Liver (tissue), 9 donors: Measurements from ENCODE around the gene CACNB4. TPM values are rescaled to one million over a fixed set of nuclear protein-coding genes. Genes with fewer than 3 reads are reported as not detected.

Experiments used
- DNase-seq: peaks from one replicate; pipeline ENCODE4 v3.0.0-alpha.2; 2017; ENCODE audit warnings: low spot score
- H3K27ac ChIP-seq, 2 donors: one replicate each; pipeline ENCODE4 v1.7.0; 2013; ENCODE audit warnings: inconsistent platforms in 2 of 2, low read length in 2 of 2, control low read depth in 1 of 2, low read depth in 1 of 2, mild to moderate bottlenecking in 1 of 2
- H3K27me3 ChIP-seq, 4 donors: one replicate each; pipeline versions ENCODE4 v1.6.1 to v1.7.0; 2013; ENCODE audit warnings: low read length in 3 of 4, inconsistent platforms in 1 of 4, mild to moderate bottlenecking in 1 of 4, moderate library complexity in 1 of 4; ENCODE audit not compliant: control insufficient read depth in 4 of 4, insufficient read depth in 4 of 4
- H3K36me3 ChIP-seq, 4 donors: one replicate each; pipeline versions ENCODE4 v1.6.1 to v1.7.0; 2013; ENCODE audit warnings: low read length in 3 of 4, mild to moderate bottlenecking in 3 of 4, low read depth in 1 of 4, moderate library complexity in 1 of 4; ENCODE audit not compliant: control insufficient read depth in 4 of 4, insufficient read depth in 3 of 4
- H3K4me1 ChIP-seq, 4 donors: one replicate each; pipeline versions ENCODE4 v1.6.1 to v1.7.0; 2013; ENCODE audit warnings: low read length in 3 of 4, mild to moderate bottlenecking in 3 of 4, moderate library complexity in 1 of 4; ENCODE audit not compliant: control insufficient read depth in 4 of 4, insufficient read depth in 4 of 4
- H3K4me3 ChIP-seq, 3 donors: one replicate each; pipeline versions ENCODE4 v1.6.1 to v1.7.0; 2013; ENCODE audit warnings: low read length in 3 of 3, control low read depth in 1 of 3, low read depth in 1 of 3, mild to moderate bottlenecking in 1 of 3
- H3K9ac ChIP-seq, 2 donors: one replicate each; pipeline ENCODE4 v1.7.0; 2013; ENCODE audit warnings: low read length in 2 of 2, mild to moderate bottlenecking in 2 of 2, moderate library complexity in 2 of 2, control low read depth in 1 of 2, low read depth in 1 of 2
- H3K9me3 ChIP-seq, 4 donors: one replicate each; pipeline versions ENCODE4 v1.6.1 to v1.7.0; 2013; ENCODE audit warnings: low read length in 3 of 4; ENCODE audit not compliant: control insufficient read depth in 4 of 4
- EGR1 ChIP-seq, 2 donors: IDR thresholded peaks; 2 replicates each; pipeline ENCODE4 v1.6.1; 2016 to 2018; ENCODE audit warnings: antibody characterized with exemption in 2 of 2, low read depth in 2 of 2
- FOXA1 ChIP-seq: IDR thresholded peaks from 2 replicates; pipeline ENCODE4 v1.6.1; 2016; ENCODE audit warnings: antibody characterized with exemption
- FOXA2 ChIP-seq: IDR thresholded peaks from 2 replicates; pipeline ENCODE4 v1.6.1; 2016; ENCODE audit warnings: antibody characterized with exemption
- GABPA ChIP-seq, 2 donors: IDR thresholded peaks in 1 of 2; conservative IDR thresholded peaks in 1 of 2; 2 replicates each; pipeline ENCODE4 v1.6.1; 2016; ENCODE audit warnings: antibody characterized with exemption in 2 of 2, mild to moderate bottlenecking in 1 of 2, moderate library complexity in 1 of 2
- HNF4A ChIP-seq, 2 donors: conservative IDR thresholded peaks; 2 replicates each; pipeline ENCODE4 v1.6.1; 2016; ENCODE audit warnings: antibody characterized with exemption in 2 of 2, mild to moderate bottlenecking in 2 of 2
- HNF4G ChIP-seq: IDR thresholded peaks from 2 replicates; pipeline ENCODE4 v1.6.1; 2016; ENCODE audit warnings: antibody characterized with exemption
- JUND ChIP-seq, 2 donors: IDR thresholded peaks; 2 replicates each; pipeline ENCODE4 v1.6.1; 2016; ENCODE audit warnings: antibody characterized with exemption in 2 of 2
- NR2F2 ChIP-seq: IDR thresholded peaks from 2 replicates; pipeline ENCODE4 v1.6.1; 2016; ENCODE audit warnings: antibody characterized with exemption
- RAD21 ChIP-seq, 2 donors: IDR thresholded peaks; 2 replicates each; pipeline ENCODE4 v1.6.1; 2016; ENCODE audit warnings: antibody characterized with exemption in 2 of 2, mild to moderate bottlenecking in 2 of 2
- RXRA ChIP-seq, 2 donors: IDR thresholded peaks; 2 replicates each; pipeline ENCODE4 v1.6.1; 2017 to 2018; ENCODE audit warnings: antibody characterized with exemption in 2 of 2, mild to moderate bottlenecking in 1 of 2
- SP1 ChIP-seq: IDR thresholded peaks from 2 replicates; pipeline ENCODE4 v1.6.1; 2018; ENCODE audit warnings: antibody characterized with exemption, mild to moderate bottlenecking
- TAF1 ChIP-seq: conservative IDR thresholded peaks from 2 replicates; pipeline ENCODE4 v1.6.1; 2016; ENCODE audit warnings: antibody characterized with exemption, mild to moderate bottlenecking
- YY1 ChIP-seq: IDR thresholded peaks from 2 replicates; pipeline ENCODE4 v1.6.1; 2016; ENCODE audit warnings: antibody characterized with exemption, mild to moderate bottlenecking
- WGBS: extraction: QIAGEN DNeasy Blood & Tissue Kit; methylation state at CpG from one replicate; pipeline ENCODE4 v1.1.7; 2013; 5-methylcytosine and 5-hydroxymethylcytosine counted together
- polyA plus RNA-seq, 2 donors: library from polyadenylated mRNA; stranded (reverse) in 1 of 2; unstranded in 1 of 2; fragments of 200-250 nt in 1 of 2; fragments of >200 nt in 1 of 2; fragmentation: Nextera tagmentation in 1 of 2; extraction: Ambion mirVana in 1 of 2; gene quantifications; one replicate each; pipeline versions ENCODE4 v1.2.1 to v1.2.3, GENCODE V29; 2013 to 2015
- total RNA-seq, 2 donors: library from RNA; depleted of rRNA; stranded (reverse); fragments of >200 nt; gene quantifications; one replicate each; pipeline ENCODE4 v1.2.3, GENCODE V29; 2014
- TF ChIP-seq, protein P1 (sequence below): fragments of 150-350 bp; IDR thresholded peaks from 2 replicates; pipeline ENCODE4 v1.5.1; 2017; ENCODE audit warnings: improper control_type of control experiment, low read depth, low read length; ENCODE audit not compliant: missing input control
- TF ChIP-seq, protein P2 (sequence below): IDR thresholded peaks from 2 replicates; pipeline ENCODE4 v1.6.1; 2016; ENCODE audit warnings: antibody characterized with exemption
- TF ChIP-seq, protein P3 (sequence below): IDR thresholded peaks from 2 replicates; pipeline ENCODE4 v1.6.1; 2016; ENCODE audit warnings: antibody characterized with exemption
- TF ChIP-seq, protein P4 (sequence below): IDR thresholded peaks from 2 replicates; pipeline ENCODE4 v1.6.1; 2016; ENCODE audit warnings: antibody characterized with exemption
- TF ChIP-seq, protein P5 (sequence below): IDR thresholded peaks from 2 replicates; pipeline ENCODE4 v1.6.1; 2016; ENCODE audit warnings: antibody characterized with exemption, mild to moderate bottlenecking
- donor health status: healthy.
- donor health status: healthy.
- donor health status: healthy.
- donor health status: healthy.
- donor health status: healthy.

The CACNB4 gene
- total and polyA plus RNA-seq, 4 donors, result 0.02 to 0.50 (median 0.21) TPM

DNA sequence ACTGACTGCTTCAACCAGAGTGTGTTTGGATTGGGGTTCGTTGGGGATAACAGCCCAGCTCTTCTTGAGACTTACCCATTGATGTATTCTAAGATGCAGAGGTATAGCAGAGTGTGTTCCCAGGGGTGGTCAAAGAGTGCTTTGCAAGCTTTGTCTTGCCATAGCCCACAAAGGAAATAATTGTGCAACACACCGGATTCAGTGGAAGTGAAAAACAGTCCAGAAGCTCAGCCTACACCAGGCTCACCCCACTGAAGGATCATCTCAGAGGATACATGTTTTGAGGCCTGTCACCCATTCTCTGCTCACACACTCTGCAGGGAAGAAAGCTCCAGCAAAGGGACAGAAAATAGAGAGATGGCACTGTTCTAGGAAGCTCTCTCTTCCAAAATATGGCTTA is 9.6 kb downstream of the CACNB4 start:
- Histone ChIP-seq H3K9me3 (no peaks in the 10 kb centered on the region), H3K4me1 (no peaks in the 10 kb centered on the region), H3K27ac (no peak overlapping the region), H3K27me3 (no peaks in the 10 kb centered on the region), H3K9ac (no peak overlapping the region), H3K36me3 (no peaks in the 10 kb centered on the region), H3K4me3 (no peak overlapping the region)
- DNase-seq, result no peak
- TF ChIP-seq SP1, result no peak
- TF ChIP-seq HNF4A (conservative IDR thresholded peaks at IDR 0.05), result no peak
- TF ChIP-seq, protein P1, sequence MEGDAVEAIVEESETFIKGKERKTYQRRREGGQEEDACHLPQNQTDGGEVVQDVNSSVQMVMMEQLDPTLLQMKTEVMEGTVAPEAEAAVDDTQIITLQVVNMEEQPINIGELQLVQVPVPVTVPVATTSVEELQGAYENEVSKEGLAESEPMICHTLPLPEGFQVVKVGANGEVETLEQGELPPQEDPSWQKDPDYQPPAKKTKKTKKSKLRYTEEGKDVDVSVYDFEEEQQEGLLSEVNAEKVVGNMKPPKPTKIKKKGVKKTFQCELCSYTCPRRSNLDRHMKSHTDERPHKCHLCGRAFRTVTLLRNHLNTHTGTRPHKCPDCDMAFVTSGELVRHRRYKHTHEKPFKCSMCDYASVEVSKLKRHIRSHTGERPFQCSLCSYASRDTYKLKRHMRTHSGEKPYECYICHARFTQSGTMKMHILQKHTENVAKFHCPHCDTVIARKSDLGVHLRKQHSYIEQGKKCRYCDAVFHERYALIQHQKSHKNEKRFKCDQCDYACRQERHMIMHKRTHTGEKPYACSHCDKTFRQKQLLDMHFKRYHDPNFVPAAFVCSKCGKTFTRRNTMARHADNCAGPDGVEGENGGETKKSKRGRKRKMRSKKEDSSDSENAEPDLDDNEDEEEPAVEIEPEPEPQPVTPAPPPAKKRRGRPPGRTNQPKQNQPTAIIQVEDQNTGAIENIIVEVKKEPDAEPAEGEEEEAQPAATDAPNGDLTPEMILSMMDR, result no peak
- TF ChIP-seq, protein P2, sequence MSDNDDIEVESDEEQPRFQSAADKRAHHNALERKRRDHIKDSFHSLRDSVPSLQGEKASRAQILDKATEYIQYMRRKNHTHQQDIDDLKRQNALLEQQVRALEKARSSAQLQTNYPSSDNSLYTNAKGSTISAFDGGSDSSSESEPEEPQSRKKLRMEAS, result no peak
- no peak for TF ChIP-seq GABPA (IDR thresholded peaks at IDR 0.05 in 1 of 2, conservative IDR thresholded peaks at IDR 0.05 in 1 of 2)
- no peak for TF ChIP-seq YY1
- TF ChIP-seq NR2F2, result no peak
- TF ChIP-seq RAD21 (IDR thresholded peaks at IDR 0.05), result no peak
- TF ChIP-seq, protein P3, sequence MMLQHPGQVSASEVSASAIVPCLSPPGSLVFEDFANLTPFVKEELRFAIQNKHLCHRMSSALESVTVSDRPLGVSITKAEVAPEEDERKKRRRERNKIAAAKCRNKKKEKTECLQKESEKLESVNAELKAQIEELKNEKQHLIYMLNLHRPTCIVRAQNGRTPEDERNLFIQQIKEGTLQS, result no peak
- no peak for TF ChIP-seq TAF1
- TF ChIP-seq, protein P4, sequence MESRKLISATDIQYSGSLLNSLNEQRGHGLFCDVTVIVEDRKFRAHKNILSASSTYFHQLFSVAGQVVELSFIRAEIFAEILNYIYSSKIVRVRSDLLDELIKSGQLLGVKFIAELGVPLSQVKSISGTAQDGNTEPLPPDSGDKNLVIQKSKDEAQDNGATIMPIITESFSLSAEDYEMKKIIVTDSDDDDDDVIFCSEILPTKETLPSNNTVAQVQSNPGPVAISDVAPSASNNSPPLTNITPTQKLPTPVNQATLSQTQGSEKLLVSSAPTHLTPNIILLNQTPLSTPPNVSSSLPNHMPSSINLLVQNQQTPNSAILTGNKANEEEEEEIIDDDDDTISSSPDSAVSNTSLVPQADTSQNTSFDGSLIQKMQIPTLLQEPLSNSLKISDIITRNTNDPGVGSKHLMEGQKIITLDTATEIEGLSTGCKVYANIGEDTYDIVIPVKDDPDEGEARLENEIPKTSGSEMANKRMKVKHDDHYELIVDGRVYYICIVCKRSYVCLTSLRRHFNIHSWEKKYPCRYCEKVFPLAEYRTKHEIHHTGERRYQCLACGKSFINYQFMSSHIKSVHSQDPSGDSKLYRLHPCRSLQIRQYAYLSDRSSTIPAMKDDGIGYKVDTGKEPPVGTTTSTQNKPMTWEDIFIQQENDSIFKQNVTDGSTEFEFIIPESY, result no peak
- no peak for TF ChIP-seq HNF4G
- TF ChIP-seq, protein P5, sequence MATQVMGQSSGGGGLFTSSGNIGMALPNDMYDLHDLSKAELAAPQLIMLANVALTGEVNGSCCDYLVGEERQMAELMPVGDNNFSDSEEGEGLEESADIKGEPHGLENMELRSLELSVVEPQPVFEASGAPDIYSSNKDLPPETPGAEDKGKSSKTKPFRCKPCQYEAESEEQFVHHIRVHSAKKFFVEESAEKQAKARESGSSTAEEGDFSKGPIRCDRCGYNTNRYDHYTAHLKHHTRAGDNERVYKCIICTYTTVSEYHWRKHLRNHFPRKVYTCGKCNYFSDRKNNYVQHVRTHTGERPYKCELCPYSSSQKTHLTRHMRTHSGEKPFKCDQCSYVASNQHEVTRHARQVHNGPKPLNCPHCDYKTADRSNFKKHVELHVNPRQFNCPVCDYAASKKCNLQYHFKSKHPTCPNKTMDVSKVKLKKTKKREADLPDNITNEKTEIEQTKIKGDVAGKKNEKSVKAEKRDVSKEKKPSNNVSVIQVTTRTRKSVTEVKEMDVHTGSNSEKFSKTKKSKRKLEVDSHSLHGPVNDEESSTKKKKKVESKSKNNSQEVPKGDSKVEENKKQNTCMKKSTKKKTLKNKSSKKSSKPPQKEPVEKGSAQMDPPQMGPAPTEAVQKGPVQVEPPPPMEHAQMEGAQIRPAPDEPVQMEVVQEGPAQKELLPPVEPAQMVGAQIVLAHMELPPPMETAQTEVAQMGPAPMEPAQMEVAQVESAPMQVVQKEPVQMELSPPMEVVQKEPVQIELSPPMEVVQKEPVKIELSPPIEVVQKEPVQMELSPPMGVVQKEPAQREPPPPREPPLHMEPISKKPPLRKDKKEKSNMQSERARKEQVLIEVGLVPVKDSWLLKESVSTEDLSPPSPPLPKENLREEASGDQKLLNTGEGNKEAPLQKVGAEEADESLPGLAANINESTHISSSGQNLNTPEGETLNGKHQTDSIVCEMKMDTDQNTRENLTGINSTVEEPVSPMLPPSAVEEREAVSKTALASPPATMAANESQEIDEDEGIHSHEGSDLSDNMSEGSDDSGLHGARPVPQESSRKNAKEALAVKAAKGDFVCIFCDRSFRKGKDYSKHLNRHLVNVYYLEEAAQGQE, result no peak
- TF ChIP-seq RXRA (IDR thresholded peaks at IDR 0.05), result no peak
- no peak for TF ChIP-seq FOXA2
- no peak for TF ChIP-seq FOXA1
- TF ChIP-seq JUND (IDR thresholded peaks at IDR 0.05), result no peak
- WGBS, result 69% methylated on average over 2 of the region's 2 CpGs

DNA sequence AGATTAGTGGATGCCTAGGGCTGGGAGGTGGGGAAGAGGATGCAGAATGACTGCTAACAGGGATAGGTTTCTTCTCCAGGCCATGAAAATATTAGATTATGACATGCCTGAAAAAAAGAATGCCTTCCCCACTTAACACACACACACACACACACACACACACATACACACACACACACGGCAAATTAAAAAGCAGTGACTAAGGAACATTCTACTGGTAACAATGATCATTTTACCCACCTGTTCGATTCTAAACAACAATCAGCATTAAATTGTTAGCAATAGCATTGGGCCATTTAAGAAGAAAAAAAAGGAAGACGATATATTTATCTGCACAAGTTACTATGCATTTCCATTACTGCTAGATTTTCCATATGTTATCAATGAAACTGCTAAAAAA is 10.8 kb downstream of the CACNB4 start:
- no peak for TF ChIP-seq RAD21 (IDR thresholded peaks at IDR 0.05)
- no peak for TF ChIP-seq HNF4A (conservative IDR thresholded peaks at IDR 0.05)
- TF ChIP-seq TAF1, result no peak
- no peak for TF ChIP-seq RXRA (IDR thresholded peaks at IDR 0.05)
- TF ChIP-seq, protein P5, result no peak
- no peak for TF ChIP-seq EGR1 (IDR thresholded peaks at IDR 0.05; ENCODE audit: low read depth in 2 of 2)
- TF ChIP-seq, protein P3, result no peak
- no peak for TF ChIP-seq HNF4G
- H3K27me3 ChIP-seq, result no peaks in the 10 kb centered on the region
- WGBS, result 83% methylated on average over 3 of the region's 3 CpGs

More for the DNA sequence above, 10.8 kb downstream of the CACNB4 start:
- Histone ChIP-seq H3K9ac (no peak overlapping the region), H3K9me3 (no peaks in the 10 kb centered on the region), H3K27ac (no peak overlapping the region), H3K36me3 (no peaks in the 10 kb centered on the region), H3K4me1 (no peaks in the 10 kb centered on the region), H3K4me3 (no peak overlapping the region)
- DNase-seq, result no peak
